Measurements from ENCODE around the gene KIF5C.

The KIF5C gene

DNA sequence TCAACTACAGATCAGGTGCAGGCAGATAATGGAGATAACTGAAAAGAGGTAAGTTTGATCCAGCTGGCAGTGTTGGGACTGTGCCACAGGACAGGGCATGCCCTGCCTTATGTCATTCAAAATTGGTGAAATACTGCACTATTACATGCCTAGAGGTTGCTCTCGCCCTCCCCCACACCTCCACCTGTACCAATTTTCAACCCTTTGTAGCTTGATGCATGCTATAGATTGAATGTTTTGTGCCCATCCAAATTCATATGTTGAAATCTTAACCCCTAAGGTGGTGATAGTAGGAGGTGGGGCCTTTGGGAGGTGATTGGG lies 91.4 kb downstream of the KIF5C start:
- H3K9me3 ChIP-seq (ENCODE audit: control insufficient read depth in 5 of 5, low read length in 5 of 5) = no peaks in the 10 kb centered on the region
- H3K4me3 ChIP-seq (ENCODE audit: low read depth in 1 of 5, low read length in 5 of 5) = no peak overlapping the region
- no peak overlapping the region for H3K9ac ChIP-seq (ENCODE audit: low read length in 5 of 5)
- H3K36me3 ChIP-seq (ENCODE audit: control insufficient read depth in 5 of 5, insufficient read depth in 5 of 5, low read length in 5 of 5) = no peaks in the 10 kb centered on the region
- no peak overlapping the region for H3K27ac ChIP-seq (ENCODE audit: low read depth, low read length)
- no peaks in the 10 kb centered on the region for H3K27me3 ChIP-seq (ENCODE audit: control insufficient read depth in 5 of 5, insufficient read depth in 4 of 5, low read length in 5 of 5)
- H3K4me1 ChIP-seq (ENCODE audit: control insufficient read depth in 5 of 5, insufficient read depth in 5 of 5, low read length in 5 of 5) = no peaks in the 10 kb centered on the region

DNA sequence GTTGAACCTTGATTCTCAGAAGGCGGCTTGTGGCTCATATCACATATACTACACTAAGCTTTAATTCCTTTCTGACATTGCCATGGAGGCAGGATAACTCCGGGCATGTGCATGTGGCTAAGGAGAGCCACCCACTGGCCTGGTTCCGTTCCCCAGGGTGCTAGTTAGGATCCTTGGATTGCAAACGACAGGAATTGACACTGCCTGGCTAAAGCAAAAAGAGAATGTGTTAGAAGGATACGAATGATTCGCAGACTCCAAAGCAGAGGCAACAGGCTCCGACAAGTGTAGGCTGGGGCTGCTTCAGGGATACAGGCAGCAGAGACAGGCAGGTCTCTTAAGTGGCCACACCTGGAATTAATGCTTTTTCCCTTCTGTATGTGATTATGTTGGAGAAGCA lies 92.0 kb downstream of the KIF5C start:
- H3K27ac ChIP-seq (ENCODE audit: low read depth, low read length) = no peak overlapping the region
- H3K9ac ChIP-seq (ENCODE audit: low read length in 5 of 5) = no peak overlapping the region
- H3K9me3 ChIP-seq (ENCODE audit: control insufficient read depth in 5 of 5, low read length in 5 of 5) = no peaks in the 10 kb centered on the region
- H3K4me1 ChIP-seq (ENCODE audit: control insufficient read depth in 5 of 5, insufficient read depth in 5 of 5, low read length in 5 of 5) = no peaks in the 10 kb centered on the region
- H3K27me3 ChIP-seq (ENCODE audit: control insufficient read depth in 5 of 5, insufficient read depth in 4 of 5, low read length in 5 of 5) = no peaks in the 10 kb centered on the region
- no peak overlapping the region for H3K4me3 ChIP-seq (ENCODE audit: low read depth in 1 of 5, low read length in 5 of 5)
- H3K36me3 ChIP-seq (ENCODE audit: control insufficient read depth in 5 of 5, insufficient read depth in 5 of 5, low read length in 5 of 5) = no peaks in the 10 kb centered on the region

DNA sequence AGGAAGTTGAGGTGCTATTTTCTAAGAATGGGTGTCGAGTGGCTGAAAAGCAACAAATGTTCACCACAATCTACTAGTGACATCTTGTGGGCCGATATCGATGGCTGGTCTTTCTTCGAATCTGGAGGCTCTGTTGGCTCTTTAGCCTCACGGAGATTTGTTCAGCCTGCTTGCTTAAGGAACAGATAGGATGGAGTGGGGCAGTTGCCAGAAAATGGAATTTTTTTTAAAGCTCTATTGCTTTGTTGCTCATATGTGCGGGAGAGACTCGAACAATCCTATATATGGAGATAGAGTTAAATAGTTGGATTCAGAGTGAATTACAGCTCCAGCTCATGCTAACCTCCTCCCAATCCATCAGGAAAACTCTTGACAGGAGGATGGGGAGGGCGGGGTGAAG lies 92.6 kb downstream of the KIF5C start:
- H3K4me1 ChIP-seq (ENCODE audit: control insufficient read depth in 5 of 5, insufficient read depth in 5 of 5, low read length in 5 of 5) = no peaks in the 10 kb centered on the region
- H3K9ac ChIP-seq (ENCODE audit: low read length in 5 of 5) = no peak overlapping the region
- H3K9me3 ChIP-seq (ENCODE audit: control insufficient read depth in 5 of 5, low read length in 5 of 5) = no peaks in the 10 kb centered on the region
- no peaks in the 10 kb centered on the region for H3K27me3 ChIP-seq (ENCODE audit: control insufficient read depth in 5 of 5, insufficient read depth in 4 of 5, low read length in 5 of 5)
- no peak overlapping the region for H3K4me3 ChIP-seq (ENCODE audit: low read depth in 1 of 5, low read length in 5 of 5)
- H3K27ac ChIP-seq (ENCODE audit: low read depth, low read length) = no peak overlapping the region
- H3K36me3 ChIP-seq (ENCODE audit: control insufficient read depth in 5 of 5, insufficient read depth in 5 of 5, low read length in 5 of 5) = no peaks in the 10 kb centered on the region

DNA sequence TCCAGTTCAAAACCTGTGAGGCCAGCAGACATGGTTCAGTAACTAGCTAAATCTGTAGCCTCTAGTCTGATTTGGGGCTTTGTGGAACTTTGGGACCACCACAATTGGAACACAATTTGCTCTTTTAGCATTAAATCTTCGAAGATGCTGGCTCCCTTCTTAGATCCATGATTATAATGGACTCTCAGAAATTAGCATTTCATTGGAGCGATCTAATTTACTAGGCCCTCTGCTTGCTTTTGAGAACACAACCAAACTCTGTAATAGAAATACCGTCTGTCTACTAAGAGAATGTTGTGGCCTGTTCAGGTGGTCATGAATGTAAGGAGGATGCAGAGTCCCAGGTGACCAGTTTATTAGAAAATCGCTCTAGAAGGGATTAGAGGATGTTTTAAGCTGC lies 93.3 kb downstream of the KIF5C start:
- no peak overlapping the region for H3K4me3 ChIP-seq (ENCODE audit: low read depth in 1 of 5, low read length in 5 of 5)
- no peaks in the 10 kb centered on the region for H3K27me3 ChIP-seq (ENCODE audit: control insufficient read depth in 5 of 5, insufficient read depth in 4 of 5, low read length in 5 of 5)
- H3K27ac ChIP-seq (ENCODE audit: low read depth, low read length) = no peak overlapping the region
- H3K9ac ChIP-seq (ENCODE audit: low read length in 5 of 5) = no peak overlapping the region
- H3K36me3 ChIP-seq (ENCODE audit: control insufficient read depth in 5 of 5, insufficient read depth in 5 of 5, low read length in 5 of 5) = no peaks in the 10 kb centered on the region
- H3K9me3 ChIP-seq (ENCODE audit: control insufficient read depth in 5 of 5, low read length in 5 of 5) = no peaks in the 10 kb centered on the region
- H3K4me1 ChIP-seq (ENCODE audit: control insufficient read depth in 5 of 5, insufficient read depth in 5 of 5, low read length in 5 of 5) = no peaks in the 10 kb centered on the region

DNA sequence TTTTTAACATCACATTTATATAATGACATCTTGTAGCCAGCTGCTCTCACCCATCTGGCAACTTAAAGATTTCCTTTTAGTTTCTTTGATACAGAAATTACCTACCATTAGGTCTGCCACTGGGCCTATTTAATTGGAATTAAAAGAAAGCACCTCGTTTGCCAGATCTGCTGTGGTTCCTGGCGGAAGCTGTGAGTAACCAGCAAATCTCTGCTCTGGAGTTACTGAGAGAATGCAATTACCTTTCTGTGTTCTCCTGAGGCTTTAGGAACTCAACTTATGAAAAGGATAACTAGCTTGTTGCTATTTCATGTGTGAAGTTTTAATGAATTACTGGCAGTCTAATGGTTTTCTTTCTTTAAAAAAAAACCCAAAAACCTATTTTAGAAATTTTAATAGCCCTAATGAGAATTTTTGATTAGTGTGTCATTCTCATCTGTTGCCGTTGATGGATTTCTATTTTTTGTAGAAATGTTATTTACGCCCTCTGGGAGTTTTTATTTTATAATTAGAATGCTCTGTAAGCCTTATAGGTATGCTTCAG lies 93.8 kb downstream of the KIF5C start:
- Histone ChIP-seq H3K27me3 (ENCODE audit: control insufficient read depth in 5 of 5, insufficient read depth in 4 of 5, low read length in 5 of 5) (no peaks in the 10 kb centered on the region), H3K36me3 (ENCODE audit: control insufficient read depth in 5 of 5, insufficient read depth in 5 of 5, low read length in 5 of 5) (no peaks in the 10 kb centered on the region), H3K27ac (ENCODE audit: low read depth, low read length) (no peak overlapping the region), H3K9ac (ENCODE audit: low read length in 5 of 5) (no peak overlapping the region), H3K9me3 (ENCODE audit: control insufficient read depth in 5 of 5, low read length in 5 of 5) (no peaks in the 10 kb centered on the region), H3K4me1 (ENCODE audit: control insufficient read depth in 5 of 5, insufficient read depth in 5 of 5, low read length in 5 of 5) (no peaks in the 10 kb centered on the region), H3K4me3 (ENCODE audit: low read depth in 1 of 5, low read length in 5 of 5) (no peak overlapping the region)

DNA sequence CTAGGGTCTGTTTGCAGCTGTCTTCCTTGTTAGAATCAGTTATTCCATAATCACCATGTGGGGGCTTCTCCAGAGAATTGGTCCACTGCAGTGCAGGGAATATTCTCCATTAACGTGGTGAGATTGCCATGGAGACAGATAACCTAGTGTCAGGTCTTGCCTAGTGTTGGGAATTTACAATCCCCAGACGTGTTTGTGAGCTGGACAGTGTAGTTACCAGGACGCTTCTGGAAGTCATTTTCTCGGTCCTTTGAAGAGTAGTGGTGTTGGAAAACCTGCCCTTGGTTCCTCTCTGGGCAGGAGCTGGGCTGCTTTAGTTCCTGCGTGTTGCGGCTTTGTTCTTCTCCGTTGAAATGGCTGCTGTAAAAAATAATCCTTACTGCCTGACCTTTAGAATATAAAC lies 94.6 kb downstream of the KIF5C start:
- Histone ChIP-seq H3K27me3 (ENCODE audit: control insufficient read depth in 5 of 5, insufficient read depth in 4 of 5, low read length in 5 of 5) (no peaks in the 10 kb centered on the region), H3K9ac (ENCODE audit: low read length in 5 of 5) (no peak overlapping the region)

DNA sequence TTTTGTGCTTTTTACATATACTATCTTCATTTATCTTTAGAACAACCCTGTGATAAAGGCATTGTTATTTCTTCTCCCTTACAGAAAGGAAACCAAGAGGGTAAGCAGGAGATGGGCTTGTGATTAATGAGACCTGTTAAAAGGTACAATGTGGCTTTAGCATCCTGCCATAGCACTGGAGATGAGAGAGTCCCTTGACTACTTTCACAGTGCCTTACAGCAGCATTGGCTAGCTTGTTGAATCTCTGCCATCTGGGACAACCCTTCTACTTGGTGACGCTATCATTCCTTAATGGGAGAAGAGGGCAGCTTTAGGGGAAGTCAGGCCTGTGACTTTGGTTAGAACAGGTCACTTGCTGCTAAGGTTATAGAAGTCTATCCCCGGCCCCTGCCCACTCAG lies 95.4 kb downstream of the KIF5C start:
- Histone ChIP-seq H3K27ac (ENCODE audit: low read depth, low read length) (no peak overlapping the region), H3K36me3 (ENCODE audit: control insufficient read depth in 5 of 5, insufficient read depth in 5 of 5, low read length in 5 of 5) (no peaks in the 10 kb centered on the region), H3K9me3 (ENCODE audit: control insufficient read depth in 5 of 5, low read length in 5 of 5) (no peaks in the 10 kb centered on the region), H3K27me3 (ENCODE audit: control insufficient read depth in 5 of 5, insufficient read depth in 4 of 5, low read length in 5 of 5) (no peaks in the 10 kb centered on the region), H3K4me1 (ENCODE audit: control insufficient read depth in 5 of 5, insufficient read depth in 5 of 5, low read length in 5 of 5) (no peaks in the 10 kb centered on the region), H3K9ac (ENCODE audit: low read length in 5 of 5) (no peak overlapping the region), H3K4me3 (ENCODE audit: low read depth in 1 of 5, low read length in 5 of 5) (no peak overlapping the region)

More for the DNA sequence above, 94.6 kb downstream of the KIF5C start:
- Histone ChIP-seq H3K27ac (ENCODE audit: low read depth, low read length) (no peak overlapping the region), H3K4me3 (ENCODE audit: low read depth in 1 of 5, low read length in 5 of 5) (no peak overlapping the region), H3K36me3 (ENCODE audit: control insufficient read depth in 5 of 5, insufficient read depth in 5 of 5, low read length in 5 of 5) (no peaks in the 10 kb centered on the region), H3K9me3 (ENCODE audit: control insufficient read depth in 5 of 5, low read length in 5 of 5) (no peaks in the 10 kb centered on the region), H3K4me1 (ENCODE audit: control insufficient read depth in 5 of 5, insufficient read depth in 5 of 5, low read length in 5 of 5) (no peaks in the 10 kb centered on the region)

DNA sequence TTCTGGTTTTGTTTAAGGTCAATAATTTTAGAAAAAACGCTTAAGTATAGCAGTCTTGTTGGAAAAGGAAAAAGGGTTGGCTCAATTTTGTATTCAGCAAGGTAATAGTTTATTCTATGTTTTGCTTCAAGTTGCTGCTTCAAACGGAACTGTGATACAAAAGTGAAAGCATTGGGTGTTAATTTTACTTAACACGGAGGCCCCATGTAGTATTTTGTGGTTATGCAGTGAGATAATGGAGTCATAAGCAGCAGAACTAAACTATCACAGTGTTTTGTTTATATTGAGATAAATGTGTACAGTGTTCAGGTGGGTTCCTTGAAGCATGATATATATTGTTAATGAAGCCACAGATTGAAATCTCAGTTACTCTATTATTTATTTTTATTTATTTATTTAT lies 96.5 kb downstream of the KIF5C start:
- Histone ChIP-seq H3K9me3 (ENCODE audit: control insufficient read depth in 5 of 5, low read length in 5 of 5) (no peaks in the 10 kb centered on the region), H3K4me3 (ENCODE audit: low read depth in 1 of 5, low read length in 5 of 5) (no peak overlapping the region), H3K4me1 (ENCODE audit: control insufficient read depth in 5 of 5, insufficient read depth in 5 of 5, low read length in 5 of 5) (no peaks in the 10 kb centered on the region), H3K27ac (ENCODE audit: low read depth, low read length) (no peak overlapping the region), H3K27me3 (ENCODE audit: control insufficient read depth in 5 of 5, insufficient read depth in 4 of 5, low read length in 5 of 5) (no peaks in the 10 kb centered on the region), H3K9ac (ENCODE audit: low read length in 5 of 5) (no peak overlapping the region), H3K36me3 (ENCODE audit: control insufficient read depth in 5 of 5, insufficient read depth in 5 of 5, low read length in 5 of 5) (no peaks in the 10 kb centered on the region)

DNA sequence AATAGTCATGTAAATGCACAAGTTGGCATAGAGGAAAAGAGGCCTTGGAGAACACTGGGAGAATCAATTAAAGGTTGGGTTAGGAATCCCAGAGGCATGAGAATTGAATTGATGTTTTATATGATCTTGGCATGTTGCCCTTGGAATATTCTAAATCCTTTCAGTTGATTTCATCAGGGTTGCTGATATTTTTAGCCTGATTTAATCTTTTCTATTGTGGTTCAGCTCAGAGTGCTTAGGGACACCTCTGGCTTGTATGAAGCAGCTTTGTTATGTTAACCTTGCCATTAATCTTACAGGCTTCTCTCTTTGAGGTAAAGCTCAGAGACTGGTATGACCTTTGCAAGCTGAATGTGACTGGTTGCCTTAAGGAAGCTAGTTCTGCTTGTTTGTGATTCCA lies 99.1 kb downstream of the KIF5C start:
- Histone ChIP-seq H3K9ac (ENCODE audit: low read length in 5 of 5) (no peak overlapping the region), H3K27me3 (ENCODE audit: control insufficient read depth in 5 of 5, insufficient read depth in 4 of 5, low read length in 5 of 5) (no peaks in the 10 kb centered on the region), H3K36me3 (ENCODE audit: control insufficient read depth in 5 of 5, insufficient read depth in 5 of 5, low read length in 5 of 5) (no peaks in the 10 kb centered on the region), H3K4me3 (ENCODE audit: low read depth in 1 of 5, low read length in 5 of 5) (no peak overlapping the region), H3K4me1 (ENCODE audit: control insufficient read depth in 5 of 5, insufficient read depth in 5 of 5, low read length in 5 of 5) (peaks cover 0 to 9% (median 4%) of the 10 kb centered on the region in 5 donors), H3K27ac (ENCODE audit: low read depth, low read length) (no peak overlapping the region), H3K9me3 (ENCODE audit: control insufficient read depth in 5 of 5, low read length in 5 of 5) (no peaks in the 10 kb centered on the region)

DNA sequence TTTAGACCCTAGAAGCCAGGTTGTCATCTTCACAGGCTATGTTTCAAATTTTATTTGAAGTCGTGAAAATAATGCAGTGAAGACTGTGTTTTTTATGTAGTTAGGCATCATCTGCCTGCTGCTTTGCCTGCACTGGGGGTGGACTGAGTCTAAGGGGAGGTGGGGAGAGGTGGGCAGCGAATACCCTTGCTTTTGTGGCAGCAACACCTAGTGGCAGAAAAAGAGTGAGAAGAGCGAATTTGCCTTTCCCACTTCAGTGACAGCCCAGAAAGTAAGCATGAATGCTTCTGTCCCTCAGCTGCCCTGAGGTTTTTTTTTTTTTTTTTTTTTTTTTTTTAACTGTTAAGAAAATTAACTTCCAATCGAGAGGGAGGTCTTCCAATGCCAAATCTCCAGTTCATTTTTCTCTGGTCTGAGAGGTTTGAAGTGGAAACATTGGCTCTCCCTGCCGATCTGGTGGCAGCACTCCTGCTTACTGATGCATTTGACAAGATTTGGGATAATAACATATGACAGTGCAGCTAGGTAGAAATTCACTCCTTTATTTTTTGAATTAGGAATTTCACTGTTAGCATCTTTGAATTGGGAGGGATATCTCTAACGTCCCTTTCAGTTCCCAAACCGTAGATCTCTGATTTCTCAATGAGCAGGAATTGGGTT lies 103.1 kb downstream of the KIF5C start:
- no peaks in the 10 kb centered on the region for H3K9me3 ChIP-seq (ENCODE audit: control insufficient read depth in 5 of 5, low read length in 5 of 5)
- no peaks in the 10 kb centered on the region for H3K36me3 ChIP-seq (ENCODE audit: control insufficient read depth in 5 of 5, insufficient read depth in 5 of 5, low read length in 5 of 5)
- no peak overlapping the region for H3K27ac ChIP-seq (ENCODE audit: low read depth, low read length)
- no peak overlapping the region for H3K4me3 ChIP-seq (ENCODE audit: low read depth in 1 of 5, low read length in 5 of 5)
- H3K27me3 ChIP-seq (ENCODE audit: control insufficient read depth in 5 of 5, insufficient read depth in 4 of 5, low read length in 5 of 5) = no peaks in the 10 kb centered on the region
- peaks cover 0 to 16% (median 6%) of the 10 kb centered on the region in 5 donors for H3K4me1 ChIP-seq (ENCODE audit: control insufficient read depth in 5 of 5, insufficient read depth in 5 of 5, low read length in 5 of 5)
- H3K9ac ChIP-seq (ENCODE audit: low read length in 5 of 5) = no peak overlapping the region

Data from subcutaneous abdominal adipose tissue (tissue), 5 donors.